Nephron progenitor cell (in vitro differentiated cells): Measurements from ENCODE around the gene PHRF1.
"Not testable (repeated sequence)": the region's sequence is repeated elsewhere in the genome, so short reads cannot be mapped to it uniquely, and the experiment has no call there.

Experiments used
- DNase-seq: peaks from one replicate; pipeline ENCODE4 v3.0.0; 2021
- H3K27ac Mint-ChIP-seq: 2 replicates; pipeline ENCODE4 v1.8.0; 2021; ENCODE audit warnings: mild to moderate bottlenecking, moderate library complexity, mixed read lengths
- H3K27me3 Mint-ChIP-seq: 2 replicates; pipeline ENCODE4 v1.8.0; 2021; ENCODE audit warnings: mild to moderate bottlenecking, low read depth, mixed read lengths; ENCODE audit not compliant: poor library complexity
- H3K36me3 Mint-ChIP-seq: 2 replicates; pipeline ENCODE4 v1.8.0; 2021; ENCODE audit warnings: low read depth, mixed read lengths
- H3K4me1 Mint-ChIP-seq: 2 replicates; pipeline ENCODE4 v1.8.0; 2021; ENCODE audit warnings: mixed read lengths
- H3K4me3 Mint-ChIP-seq: 2 replicates; pipeline ENCODE4 v1.8.0; 2021; ENCODE audit warnings: mild to moderate bottlenecking, moderate library complexity, mixed read lengths
- H3K9me3 Mint-ChIP-seq: 2 replicates; pipeline ENCODE4 v1.8.0; 2021; ENCODE audit warnings: mild to moderate bottlenecking, moderate library complexity, mixed read lengths
- TF ChIP-seq, protein P1 (sequence below): fragments of 200-600 bp; sonication (generic); IDR thresholded peaks from 2 replicates; pipeline ENCODE4 v1.5.0; 2021; ENCODE audit warnings: antibody characterized with exemption

Gene PHRF1

GRCh38 chr11:569158-569885 lies 6.9 kb upstream of the PHRF1 start:
- H3K27ac Mint-ChIP-seq = peak overlapping the region; percentile 42
- H3K36me3 Mint-ChIP-seq = no peaks in the 10 kb centered on the region
- TF ChIP-seq, protein P1, sequence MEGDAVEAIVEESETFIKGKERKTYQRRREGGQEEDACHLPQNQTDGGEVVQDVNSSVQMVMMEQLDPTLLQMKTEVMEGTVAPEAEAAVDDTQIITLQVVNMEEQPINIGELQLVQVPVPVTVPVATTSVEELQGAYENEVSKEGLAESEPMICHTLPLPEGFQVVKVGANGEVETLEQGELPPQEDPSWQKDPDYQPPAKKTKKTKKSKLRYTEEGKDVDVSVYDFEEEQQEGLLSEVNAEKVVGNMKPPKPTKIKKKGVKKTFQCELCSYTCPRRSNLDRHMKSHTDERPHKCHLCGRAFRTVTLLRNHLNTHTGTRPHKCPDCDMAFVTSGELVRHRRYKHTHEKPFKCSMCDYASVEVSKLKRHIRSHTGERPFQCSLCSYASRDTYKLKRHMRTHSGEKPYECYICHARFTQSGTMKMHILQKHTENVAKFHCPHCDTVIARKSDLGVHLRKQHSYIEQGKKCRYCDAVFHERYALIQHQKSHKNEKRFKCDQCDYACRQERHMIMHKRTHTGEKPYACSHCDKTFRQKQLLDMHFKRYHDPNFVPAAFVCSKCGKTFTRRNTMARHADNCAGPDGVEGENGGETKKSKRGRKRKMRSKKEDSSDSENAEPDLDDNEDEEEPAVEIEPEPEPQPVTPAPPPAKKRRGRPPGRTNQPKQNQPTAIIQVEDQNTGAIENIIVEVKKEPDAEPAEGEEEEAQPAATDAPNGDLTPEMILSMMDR = no peak
- DNase-seq = no peak
- peaks cover 42% of the 10 kb centered on the region for H3K4me1 Mint-ChIP-seq
- peak overlapping the region; percentile 80 for H3K4me3 Mint-ChIP-seq
- no peaks in the 10 kb centered on the region for H3K9me3 Mint-ChIP-seq
- H3K27me3 Mint-ChIP-seq = no peaks in the 10 kb centered on the region

DNA sequence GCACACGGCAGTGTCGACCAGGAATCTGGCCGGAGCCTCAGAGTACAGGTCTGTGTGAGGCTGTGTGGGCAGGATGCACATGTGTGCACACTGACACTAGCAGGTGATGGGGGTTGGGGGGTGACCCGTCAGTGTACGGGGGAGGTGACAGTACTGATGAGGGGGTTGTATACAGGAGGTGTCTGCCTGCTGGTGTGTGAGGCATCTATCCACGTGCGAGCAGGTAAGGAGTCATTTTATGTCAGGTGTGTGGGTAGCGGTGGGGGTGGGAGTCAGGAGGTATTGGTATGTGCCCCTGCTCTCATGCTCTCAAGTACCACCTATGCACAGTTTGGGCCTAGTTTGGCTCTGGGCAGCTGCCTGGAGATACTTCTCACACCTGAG lies 4.5 kb upstream of the PHRF1 start:
- Mint-ChIP-seq H3K9me3 (no peaks in the 10 kb centered on the region), H3K27me3 (peaks cover 4% of the 10 kb centered on the region), H3K4me3 (no peak overlapping the region), H3K36me3 (no peaks in the 10 kb centered on the region), H3K27ac (no peak overlapping the region), H3K4me1 (peaks cover 50% of the 10 kb centered on the region)
- TF ChIP-seq, protein P1 = no peak
- DNase-seq = no peak

- Mint-ChIP-seq H3K27me3 (peaks cover 4% of the 10 kb centered on the region), H3K4me1 (peaks cover 52% of the 10 kb centered on the region), H3K27ac (no peak overlapping the region), H3K4me3 (peak overlapping the region; percentile 90), H3K36me3 (no peaks in the 10 kb centered on the region), H3K9me3 (no peaks in the 10 kb centered on the region)
- TF ChIP-seq, protein P1 = no peak
- DNase-seq = no peak
Measured at GRCh38 chr11:573146-573759, 3.0 kb upstream of the PHRF1 start.

- not testable (repeated sequence) for H3K9me3 Mint-ChIP-seq, H3K36me3 Mint-ChIP-seq, H3K27me3 Mint-ChIP-seq, DNase-seq
- Mint-ChIP-seq H3K27ac (peak overlapping the region; percentile 53), H3K4me1 (peaks cover 61% of the 10 kb centered on the region), H3K4me3 (peak overlapping the region; percentile 90)
Measured at GRCh38 chr11:574031-574570, 2.2 kb upstream of the PHRF1 start.

DNA sequence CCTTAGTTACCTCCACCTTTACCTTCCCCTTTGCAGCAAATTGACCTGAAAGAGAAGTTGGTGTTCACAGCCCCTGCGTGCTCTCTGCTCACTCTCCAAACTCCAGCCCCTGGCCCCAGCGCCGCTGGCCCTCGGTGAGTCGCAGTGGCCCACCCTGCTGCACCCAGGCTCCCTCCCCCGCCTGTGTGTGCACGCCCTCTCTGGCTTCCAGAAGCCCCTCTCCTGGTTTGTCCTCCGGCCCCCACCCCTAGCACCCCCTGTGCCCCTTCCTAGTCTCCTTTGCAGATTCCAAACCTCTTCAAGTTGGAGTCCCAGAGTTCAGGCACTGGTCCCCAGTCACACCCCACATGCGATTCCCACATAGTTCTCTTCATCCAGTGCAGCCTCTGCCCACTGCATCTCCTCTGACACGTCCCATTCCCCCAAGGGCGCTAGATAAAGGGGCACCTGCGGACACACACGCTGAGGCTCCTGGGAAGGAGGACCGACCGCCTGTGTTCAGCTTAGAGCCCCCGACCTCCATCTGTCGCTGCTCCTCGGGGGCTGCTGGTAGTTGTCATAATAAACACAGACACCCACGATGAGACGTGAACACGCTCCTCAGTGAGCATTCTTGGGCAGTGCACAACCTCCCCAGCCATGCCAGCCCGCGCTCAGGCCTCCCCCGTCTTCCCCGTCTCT lies 1.5 kb upstream of the PHRF1 start:
- Mint-ChIP-seq H3K27me3 (peaks cover 4% of the 10 kb centered on the region), H3K27ac (peak overlapping the region; percentile 53)
- no peak for DNase-seq

More for the DNA sequence above, 1.5 kb upstream of the PHRF1 start:
- no peaks in the 10 kb centered on the region for H3K36me3 Mint-ChIP-seq
- H3K4me3 Mint-ChIP-seq = peak overlapping the region; percentile 90
- TF ChIP-seq, protein P1 = no peak
- H3K4me1 Mint-ChIP-seq = peaks cover 66% of the 10 kb centered on the region
- no peaks in the 10 kb centered on the region for H3K9me3 Mint-ChIP-seq
